T-helper 2 cell treated with Interferon-gamma antibody and Interleukin-4, amounts not matched to agents 5 μg/mL and 100 μg/mL, for 36 hours (primary cell): Measurements from ENCODE around the gene PGM3.

ENCODE experiments used
- DNase-seq: peaks from one replicate; pipeline ENCODE4 v3.0.0; 2021; ENCODE audit warnings: low spot score
- H3K27ac Mint-ChIP-seq: one replicate; pipeline ENCODE4 v1.8.0; 2021; ENCODE audit warnings: mild to moderate bottlenecking, mixed read lengths
- H3K27me3 Mint-ChIP-seq: one replicate; pipeline ENCODE4 v1.8.0; 2021; ENCODE audit warnings: low read depth, mixed read lengths
- H3K36me3 Mint-ChIP-seq: one replicate; pipeline ENCODE4 v1.8.0; 2021; ENCODE audit warnings: low read depth, mixed read lengths
- H3K4me1 Mint-ChIP-seq: one replicate; pipeline ENCODE4 v1.8.0; 2021; ENCODE audit warnings: low read depth, mixed read lengths
- H3K4me3 Mint-ChIP-seq: one replicate; pipeline ENCODE4 v1.8.0; 2022; ENCODE audit warnings: mild to moderate bottlenecking, moderate library complexity, mixed read lengths
- H3K9me3 Mint-ChIP-seq: one replicate; pipeline ENCODE4 v1.8.0; 2021; ENCODE audit warnings: mixed read lengths

The PGM3 gene

GRCh38 chr6:83160167-83160566 is 32.9 kb downstream of the PGM3 start:
- Mint-ChIP-seq H3K36me3 (peaks cover 13% of the 10 kb centered on the region), H3K9me3 (no peaks in the 10 kb centered on the region), H3K27ac (no peak overlapping the region), H3K4me1 (no peaks in the 10 kb centered on the region), H3K4me3 (no peak overlapping the region), H3K27me3 (no peaks in the 10 kb centered on the region)
- DNase-seq = no peak

- DNase-seq = no peak
- Mint-ChIP-seq H3K9me3 (no peaks in the 10 kb centered on the region), H3K27ac (no peak overlapping the region), H3K27me3 (no peaks in the 10 kb centered on the region), H3K4me1 (no peaks in the 10 kb centered on the region), H3K36me3 (peaks cover 7% of the 10 kb centered on the region), H3K4me3 (no peak overlapping the region)
Measured at GRCh38 chr6:83155794-83156193, 37.3 kb downstream of the PGM3 start.

GRCh38 chr6:83153883-83154521 is 39.1 kb downstream of the PGM3 start:
- Mint-ChIP-seq H3K27ac (no peak overlapping the region), H3K4me3 (no peak overlapping the region), H3K27me3 (no peaks in the 10 kb centered on the region), H3K4me1 (no peaks in the 10 kb centered on the region), H3K36me3 (peaks cover 4% of the 10 kb centered on the region), H3K9me3 (no peaks in the 10 kb centered on the region)
- no peak for DNase-seq

GRCh38 chr6:83152913-83153312 is 40.2 kb downstream of the PGM3 start:
- Mint-ChIP-seq H3K9me3 (no peaks in the 10 kb centered on the region), H3K27ac (no peak overlapping the region), H3K4me1 (no peaks in the 10 kb centered on the region), H3K27me3 (no peaks in the 10 kb centered on the region), H3K4me3 (no peak overlapping the region), H3K36me3 (peaks cover 4% of the 10 kb centered on the region)
- DNase-seq = no peak

- Mint-ChIP-seq H3K36me3 (peaks cover 8% of the 10 kb centered on the region), H3K27ac (no peak overlapping the region), H3K4me1 (no peaks in the 10 kb centered on the region), H3K27me3 (no peaks in the 10 kb centered on the region), H3K4me3 (no peak overlapping the region), H3K9me3 (no peaks in the 10 kb centered on the region)
- DNase-seq = no peak
Measured at GRCh38 chr6:83151114-83151513, 42.0 kb downstream of the PGM3 start.

- Mint-ChIP-seq H3K36me3 (peaks cover 22% of the 10 kb centered on the region), H3K27me3 (no peaks in the 10 kb centered on the region), H3K27ac (no peak overlapping the region), H3K4me3 (no peak overlapping the region), H3K4me1 (no peaks in the 10 kb centered on the region), H3K9me3 (no peaks in the 10 kb centered on the region)
- DNase-seq = no peak
Measured at GRCh38 chr6:83138758-83139157, 54.3 kb downstream of the PGM3 start.

- Mint-ChIP-seq H3K27ac (no peak overlapping the region), H3K27me3 (no peaks in the 10 kb centered on the region), H3K4me3 (no peak overlapping the region), H3K4me1 (no peaks in the 10 kb centered on the region), H3K36me3 (peaks cover 20% of the 10 kb centered on the region), H3K9me3 (no peaks in the 10 kb centered on the region)
- no peak for DNase-seq
Measured at GRCh38 chr6:83138118-83138722, 54.8 kb downstream of the PGM3 start.

GRCh38 chr6:83132121-83132520 is 60.9 kb downstream of the PGM3 start:
- no peak for DNase-seq
- no peak overlapping the region for H3K27ac Mint-ChIP-seq
- no peaks in the 10 kb centered on the region for H3K27me3 Mint-ChIP-seq
- H3K36me3 Mint-ChIP-seq = peaks cover 20% of the 10 kb centered on the region
- no peak overlapping the region for H3K4me3 Mint-ChIP-seq
- no peaks in the 10 kb centered on the region for H3K9me3 Mint-ChIP-seq
- H3K4me1 Mint-ChIP-seq = no peaks in the 10 kb centered on the region

- Mint-ChIP-seq H3K27ac (no peak overlapping the region), H3K27me3 (no peaks in the 10 kb centered on the region)
Measured at GRCh38 chr6:83127976-83128375, 65.1 kb downstream of the PGM3 start.

GRCh38 chr6:83127258-83127657 is 65.8 kb downstream of the PGM3 start:
- no peak for DNase-seq
- Mint-ChIP-seq H3K4me3 (no peak overlapping the region), H3K9me3 (no peaks in the 10 kb centered on the region), H3K36me3 (peaks cover 23% of the 10 kb centered on the region), H3K27me3 (no peaks in the 10 kb centered on the region), H3K27ac (no peak overlapping the region), H3K4me1 (no peaks in the 10 kb centered on the region)

More at GRCh38 chr6:83127976-83128375, 65.1 kb downstream of the PGM3 start:
- DNase-seq = no peak
- no peaks in the 10 kb centered on the region for H3K4me1 Mint-ChIP-seq
- no peaks in the 10 kb centered on the region for H3K9me3 Mint-ChIP-seq
- H3K36me3 Mint-ChIP-seq = peaks cover 23% of the 10 kb centered on the region
- H3K4me3 Mint-ChIP-seq = no peak overlapping the region

- Mint-ChIP-seq H3K36me3 (peaks cover 23% of the 10 kb centered on the region), H3K27me3 (no peaks in the 10 kb centered on the region), H3K27ac (no peak overlapping the region), H3K9me3 (no peaks in the 10 kb centered on the region), H3K4me3 (no peak overlapping the region), H3K4me1 (no peaks in the 10 kb centered on the region)
- no peak for DNase-seq
Measured at GRCh38 chr6:83126807-83127206, 66.3 kb downstream of the PGM3 start.

GRCh38 chr6:83126223-83126622 is 66.8 kb downstream of the PGM3 start:
- DNase-seq = no peak
- Mint-ChIP-seq H3K36me3 (peaks cover 22% of the 10 kb centered on the region), H3K27ac (no peak overlapping the region), H3K9me3 (no peaks in the 10 kb centered on the region), H3K27me3 (no peaks in the 10 kb centered on the region), H3K4me1 (no peaks in the 10 kb centered on the region), H3K4me3 (no peak overlapping the region)

GRCh38 chr6:83125425-83125824 is 67.6 kb downstream of the PGM3 start:
- Mint-ChIP-seq H3K27me3 (no peaks in the 10 kb centered on the region), H3K36me3 (peaks cover 21% of the 10 kb centered on the region), H3K4me1 (no peaks in the 10 kb centered on the region), H3K9me3 (no peaks in the 10 kb centered on the region), H3K4me3 (no peak overlapping the region), H3K27ac (no peak overlapping the region)
- no peak for DNase-seq

GRCh38 chr6:83124553-83124952 is 68.5 kb downstream of the PGM3 start:
- Mint-ChIP-seq H3K27me3 (no peaks in the 10 kb centered on the region), H3K27ac (no peak overlapping the region), H3K9me3 (no peaks in the 10 kb centered on the region), H3K4me1 (no peaks in the 10 kb centered on the region), H3K36me3 (peaks cover 20% of the 10 kb centered on the region), H3K4me3 (no peak overlapping the region)
- no peak for DNase-seq

GRCh38 chr6:83119742-83120300 is 73.2 kb downstream of the PGM3 start:
- Mint-ChIP-seq H3K4me1 (no peaks in the 10 kb centered on the region), H3K36me3 (no peaks in the 10 kb centered on the region), H3K27me3 (no peaks in the 10 kb centered on the region), H3K27ac (no peak overlapping the region), H3K4me3 (no peak overlapping the region), H3K9me3 (no peaks in the 10 kb centered on the region)
- DNase-seq = no peak
